Stimulated activated CD8-positive, alpha-beta memory T cell treated with anti-CD3 and anti-CD28 coated beads, Interleukin-15, amount 100 ng/mL, for 4 hours (primary cell): ENCODE results near the gene KLK7.
"Not testable (repeated sequence)": the region's sequence is repeated elsewhere in the genome, so short reads cannot be mapped to it uniquely, and the experiment has no call there.

Experiments
- DNase-seq, 2 donors: peaks; one replicate each; pipeline ENCODE4 v3.0.0-alpha.2; 2020; ENCODE audit warnings: low read depth in 2 of 2

The KLK7 gene

DNA sequence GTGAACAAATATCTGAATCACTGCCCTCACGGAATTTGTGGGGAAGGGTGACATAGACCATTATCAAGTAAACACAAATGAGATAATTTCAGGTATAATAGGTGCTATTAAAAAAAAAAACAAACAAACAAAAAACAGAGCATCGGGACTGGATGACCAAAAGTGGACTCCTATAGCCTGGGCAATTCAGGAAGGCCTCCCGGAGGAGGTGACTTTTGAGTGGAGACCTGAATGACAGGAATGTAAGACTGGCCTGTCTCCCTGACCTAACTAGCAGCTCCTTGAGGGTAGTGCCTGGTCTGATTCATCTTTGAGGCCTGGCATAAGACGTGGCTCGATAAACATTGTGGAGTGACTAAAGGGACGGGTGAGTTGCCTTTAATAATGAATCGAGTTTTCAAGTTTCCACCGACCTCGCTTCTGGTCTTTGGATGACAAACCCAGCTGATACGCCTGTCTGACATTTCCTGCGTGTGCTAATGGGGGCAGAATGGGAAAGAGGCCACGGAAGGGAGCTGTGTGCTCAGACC is 29.0 kb upstream of the KLK7 start:
- no peak for DNase-seq

DNA sequence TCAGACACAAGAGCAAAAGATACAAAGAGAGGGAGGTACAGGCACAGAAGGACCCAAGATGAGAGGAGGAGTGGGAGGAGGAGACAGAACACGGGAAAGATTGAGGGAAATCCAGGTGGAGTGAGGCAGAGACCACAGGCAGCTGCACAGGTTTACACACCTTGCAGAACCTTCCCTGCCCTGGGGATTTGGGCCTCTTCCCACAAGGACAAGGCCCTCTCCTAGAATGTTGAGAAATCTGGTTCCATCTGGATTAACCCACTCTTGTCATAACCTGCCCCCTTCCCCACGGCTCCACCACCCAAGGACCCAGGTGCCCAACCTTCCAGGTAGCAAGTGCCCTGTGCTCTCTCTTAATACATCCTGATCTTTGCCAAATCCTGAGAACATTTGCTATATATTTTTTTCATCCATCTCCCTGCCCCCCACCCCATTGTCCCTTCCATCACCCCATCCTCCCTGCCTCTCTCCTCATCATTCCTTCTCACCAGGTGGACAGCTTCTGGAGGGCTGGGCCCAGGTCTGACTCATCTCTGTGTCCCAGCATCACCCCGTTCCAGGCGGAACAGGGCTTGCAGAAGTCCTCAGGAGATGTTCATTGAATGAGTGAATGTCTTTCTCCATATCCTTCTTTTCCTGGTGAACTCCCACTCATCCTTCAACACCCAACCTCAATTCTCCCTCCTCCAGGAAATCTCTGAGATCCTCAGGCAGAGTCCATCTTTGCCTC is 26.5 kb upstream of the KLK7 start:
- no peak for DNase-seq

DNA sequence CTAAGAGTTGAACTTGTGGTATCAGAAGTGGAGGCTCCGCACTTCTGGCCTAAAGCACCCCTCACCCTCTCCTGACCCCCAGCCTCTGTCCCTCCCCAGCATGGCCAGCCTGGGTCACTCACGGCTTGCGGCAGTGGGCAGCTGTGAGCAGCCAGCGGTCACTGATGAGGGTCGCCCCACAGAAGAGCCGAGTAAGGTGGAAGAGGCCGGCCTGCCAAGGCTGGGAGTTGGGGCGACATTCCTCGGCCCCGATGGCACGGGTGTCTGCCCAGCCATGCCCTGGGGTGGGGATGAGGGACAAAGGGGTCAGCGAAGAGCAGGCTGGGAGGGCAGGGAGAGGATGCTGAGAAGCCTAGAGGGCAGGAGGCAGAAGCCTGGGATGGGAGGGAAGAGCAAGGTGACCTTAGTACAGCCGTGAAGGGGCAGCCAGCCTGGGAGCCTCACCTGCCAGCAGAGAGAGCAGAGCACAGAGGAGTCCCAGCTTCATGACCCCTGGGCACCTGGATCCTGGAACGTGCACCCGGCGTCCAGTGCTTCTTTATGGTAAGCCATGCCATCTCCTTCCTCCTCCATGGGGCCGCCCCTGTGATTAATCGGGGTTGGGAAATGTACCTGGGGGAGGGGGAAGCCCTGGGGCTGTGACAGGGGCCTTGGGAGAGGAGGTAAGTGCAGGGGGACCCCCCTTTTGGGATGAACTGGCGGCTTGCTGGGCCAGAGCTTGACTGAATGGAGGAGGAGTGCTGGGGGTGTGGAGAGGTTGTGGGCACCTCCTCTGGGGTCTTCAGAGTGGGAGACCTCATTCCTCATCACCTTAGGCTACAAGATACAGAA is 25.6 kb upstream of the KLK7 start:
- DNase-seq: no peak

- DNase-seq: no peak
These were observed 23.8 kb upstream of the KLK7 start for GRCh38 chr19:51007488-51007887.

- DNase-seq: no peak
These were observed 22.7 kb upstream of the KLK7 start for GRCh38 chr19:51006406-51006805.

DNA sequence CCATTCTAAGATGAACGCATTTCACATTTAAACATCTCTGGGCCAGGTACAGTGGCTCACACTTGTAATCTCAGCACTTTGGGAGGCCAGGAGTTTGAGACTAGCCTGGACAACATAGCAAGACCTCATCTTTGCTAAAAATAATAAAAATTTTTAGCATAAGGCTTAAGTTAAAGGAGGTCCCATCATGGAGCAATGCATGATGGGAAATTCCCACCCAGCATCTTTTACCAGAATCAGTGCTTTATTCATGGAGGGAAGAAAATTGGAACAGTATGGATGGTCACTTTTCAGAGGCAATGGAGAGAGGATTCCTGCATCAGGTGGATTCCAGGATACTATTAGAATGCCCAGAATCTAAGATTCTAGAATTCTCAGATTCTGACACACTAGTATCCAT is 21.5 kb upstream of the KLK7 start:
- no peak for DNase-seq

DNA sequence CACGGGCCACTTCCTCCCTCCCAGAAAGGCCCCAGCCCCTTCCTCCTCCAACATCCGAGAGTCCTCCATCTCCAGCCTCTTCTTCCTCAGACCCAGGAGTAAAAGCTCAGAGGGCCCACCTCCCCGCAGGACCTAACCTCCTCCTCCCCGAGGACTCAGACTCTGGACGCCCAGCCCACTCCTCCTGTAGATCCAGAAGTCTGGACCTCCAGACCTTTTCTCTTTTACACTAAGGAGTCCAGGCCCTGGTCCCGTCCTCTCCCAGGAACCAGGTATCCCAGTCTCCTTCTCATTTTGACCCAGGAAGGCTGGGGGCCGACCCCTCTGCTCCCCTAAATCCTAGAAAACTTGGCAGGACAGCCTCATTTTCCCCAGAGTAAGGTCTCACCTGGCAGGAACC is 19.6 kb upstream of the KLK7 start:
- no peak for DNase-seq

DNA sequence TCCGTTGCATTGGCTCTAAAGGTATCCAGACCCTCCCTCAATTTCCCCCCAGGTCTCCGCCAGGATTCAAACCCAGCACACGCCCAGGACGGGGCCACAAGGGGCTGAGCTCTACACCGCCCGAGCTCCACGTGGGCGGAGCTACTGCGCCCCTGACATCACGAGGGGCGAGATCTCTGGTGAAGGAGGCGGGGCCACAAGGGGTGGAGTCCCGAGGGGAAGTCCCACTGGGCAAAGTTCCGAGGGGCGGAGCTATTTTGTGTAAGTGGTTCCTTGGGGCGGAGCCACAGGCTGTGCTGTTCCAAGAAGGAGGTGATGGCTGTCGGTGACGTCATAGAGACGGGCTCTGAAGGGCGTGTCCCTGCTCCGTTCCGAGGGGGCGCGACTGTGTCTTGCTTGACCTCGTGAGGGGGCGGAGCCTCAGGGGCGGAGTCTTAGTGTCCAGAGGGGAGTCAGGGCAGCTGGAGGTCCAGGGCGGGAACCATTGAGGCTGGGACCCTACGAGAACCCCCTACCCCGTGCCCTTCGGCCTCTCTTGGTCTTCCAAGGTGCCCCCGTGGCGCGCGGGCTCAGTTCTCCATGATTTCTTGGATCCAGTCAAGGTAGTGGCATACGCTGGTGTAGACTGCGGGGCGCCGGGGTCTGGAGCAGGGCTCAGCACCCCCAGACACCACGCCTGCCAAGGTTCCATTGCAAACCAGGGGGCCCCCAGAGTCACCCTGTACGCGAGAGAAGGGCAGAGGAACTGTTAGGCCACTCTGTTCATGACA is 19.0 kb upstream of the KLK7 start:
- no peak for DNase-seq

GRCh38 chr19:51002089-51002532 is 18.4 kb upstream of the KLK7 start:
- no peak for DNase-seq

DNA sequence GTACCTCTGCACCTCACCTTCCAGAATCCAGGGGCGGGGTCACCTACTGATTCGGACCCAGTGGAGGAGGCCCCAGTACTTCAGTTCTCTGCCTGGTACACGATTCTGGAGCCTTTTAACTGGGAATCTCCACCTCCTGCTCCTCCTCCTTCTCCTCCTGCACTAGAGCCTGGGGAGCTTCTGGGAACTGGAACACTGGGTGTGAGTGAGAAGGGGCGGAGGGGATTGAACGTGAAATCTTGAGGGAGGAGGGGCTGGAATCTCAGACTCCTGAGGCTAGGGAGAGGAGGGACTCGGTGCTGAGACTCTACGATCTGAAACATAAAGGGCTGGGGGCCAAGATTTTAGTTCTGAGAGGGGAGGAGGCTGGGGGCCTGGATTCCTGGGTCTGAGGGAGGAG is 17.8 kb upstream of the KLK7 start, which contains the start of gene KLK8:
KLK8 (minus strand) TSS at position 90 of the 400 bp plus-strand sequence. CDS start 437 bp downstream, outside the sequence.
- no peak for DNase-seq

GRCh38 chr19:51000981-51001380 is 17.3 kb upstream of the KLK7 start:
- no peak for DNase-seq

GRCh38 chr19:51000426-51000825 is 16.7 kb upstream of the KLK7 start:
- no peak for DNase-seq

DNA sequence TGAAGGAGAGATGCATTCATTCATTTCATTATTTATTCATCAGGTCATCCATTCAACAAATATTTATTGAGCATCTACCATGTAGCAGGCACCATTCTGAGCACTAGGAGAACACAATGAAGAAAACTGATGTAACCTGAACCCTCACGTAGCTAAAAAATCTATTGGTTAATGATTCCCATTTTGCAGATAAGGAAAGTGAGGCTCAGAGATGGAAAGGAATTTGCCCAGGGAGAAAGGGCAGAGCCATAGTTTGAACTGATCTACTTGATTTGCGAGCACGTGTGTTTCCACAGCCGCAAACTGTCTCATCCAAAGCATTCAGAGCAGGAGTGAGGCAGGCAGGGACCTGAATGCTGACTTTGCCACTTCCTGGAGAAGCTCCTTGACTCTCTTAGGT is 15.0 kb upstream of the KLK7 start:
- no peak for DNase-seq

- DNase-seq: no peak
These were observed 14.3 kb upstream of the KLK7 start for GRCh38 chr19:50998061-50998460.

DNA sequence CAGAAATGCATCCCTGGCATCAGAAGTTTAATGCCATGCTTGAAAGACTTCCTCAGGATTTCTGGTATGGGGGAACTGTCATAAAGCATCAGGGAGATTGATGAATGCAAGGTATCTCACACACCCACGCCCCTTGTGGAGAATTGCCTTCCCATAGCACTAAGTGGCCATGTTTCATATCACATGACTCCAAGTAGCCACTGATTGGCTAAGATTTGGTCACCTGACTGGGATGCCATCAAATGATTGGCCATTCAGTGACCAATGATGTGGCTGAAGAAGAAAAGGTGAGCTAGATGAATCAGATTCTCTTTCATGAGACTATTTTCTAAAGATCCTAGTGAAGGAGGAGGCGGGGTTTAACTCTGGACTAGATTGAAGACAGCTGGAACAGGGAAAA is 10.4 kb upstream of the KLK7 start:
- no peak for DNase-seq

DNA sequence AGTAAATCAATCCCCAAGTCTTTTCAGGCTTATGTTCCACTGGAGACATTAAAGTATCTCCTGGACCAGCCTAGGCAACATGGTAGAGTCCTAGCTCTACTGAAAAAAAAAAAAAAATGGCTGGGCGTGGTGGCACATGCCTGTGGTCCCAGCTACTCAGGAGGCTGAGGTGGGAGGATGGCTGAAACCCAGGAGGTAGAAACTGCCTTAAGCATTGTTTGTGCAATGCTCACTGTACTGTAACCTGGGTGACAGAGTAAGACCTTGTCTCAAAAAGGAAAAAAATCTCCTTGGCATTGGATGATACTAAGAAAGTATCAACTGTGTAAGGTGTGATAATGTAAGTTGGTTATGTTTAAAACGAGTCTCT is 8.9 kb upstream of the KLK7 start:
- no peak for DNase-seq

GRCh38 chr19:50984416-50984815 is 699 bp upstream of the KLK7 start:
- not testable (repeated sequence) for DNase-seq

GRCh38 chr19:50982186-50982585 is 1.5 kb downstream of the KLK7 start:
- DNase-seq: no peak

DNA sequence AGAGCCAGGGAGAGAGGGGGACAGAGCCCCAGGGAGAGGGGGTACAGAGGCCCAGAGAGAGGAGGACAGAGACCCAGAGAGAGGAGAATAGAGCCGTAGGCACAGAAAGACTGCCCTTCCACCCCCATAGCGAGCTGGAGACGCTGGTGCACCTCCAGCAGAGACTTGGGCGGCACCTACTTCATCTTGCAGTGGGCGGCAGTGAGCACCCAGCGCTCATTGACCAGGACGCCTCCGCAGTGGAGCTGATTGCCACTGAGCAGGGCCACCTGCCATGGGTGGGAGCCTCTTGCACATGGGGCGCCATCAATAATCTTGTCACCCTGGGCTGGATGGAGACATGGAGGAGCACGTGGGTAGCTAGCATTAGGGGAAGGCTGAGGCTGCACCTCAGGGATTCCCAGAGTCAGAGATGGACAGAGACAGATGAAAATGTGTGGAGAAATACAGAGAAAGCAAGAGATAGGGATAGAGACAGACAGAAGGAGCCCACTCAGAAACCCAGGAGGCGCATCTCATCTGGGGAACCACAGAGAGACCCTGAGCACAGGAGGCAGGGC is 2.0 kb downstream of the KLK7 start:
- DNase-seq: no peak

DNA sequence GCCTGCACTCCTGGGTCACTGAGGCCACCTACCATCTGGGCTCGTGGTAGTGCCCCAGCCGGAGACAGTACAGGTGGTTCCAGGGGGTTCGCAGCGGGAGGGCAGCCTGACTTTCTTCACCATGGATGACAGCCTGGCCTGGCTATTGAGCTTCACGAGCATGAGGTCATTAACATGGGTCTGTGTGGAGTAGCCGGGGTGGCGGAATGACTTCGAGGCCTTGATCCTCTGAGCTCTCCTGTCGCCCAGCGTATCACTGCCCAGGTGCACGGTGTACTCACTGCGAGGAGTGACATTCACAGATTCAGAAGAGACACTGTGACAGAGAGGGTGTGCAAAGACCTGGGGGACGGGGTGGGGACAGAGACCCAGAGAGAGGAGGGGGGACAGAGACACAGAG is 3.5 kb downstream of the KLK7 start:
- no peak for DNase-seq

DNA sequence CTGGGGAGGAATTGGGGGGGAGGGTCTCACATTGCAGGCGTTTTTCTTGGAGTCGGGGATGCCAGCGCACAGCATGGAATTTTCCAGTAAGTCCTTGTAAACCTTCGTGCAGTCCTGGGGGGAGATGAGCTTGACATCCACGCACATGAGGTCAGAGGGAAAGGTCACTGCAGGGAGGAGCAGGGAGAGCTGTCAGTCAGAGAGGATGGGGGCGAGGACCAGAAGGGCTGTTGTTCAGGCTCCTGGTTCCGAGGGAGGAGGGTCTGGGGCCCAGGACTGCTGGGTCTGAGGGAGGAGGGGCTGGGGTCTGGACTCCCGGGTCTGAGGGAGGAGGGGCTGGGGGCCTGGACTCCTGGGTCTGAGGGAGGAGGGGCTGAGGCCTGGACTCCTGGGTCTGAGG is 4.0 kb downstream of the KLK7 start:
- DNase-seq: no peak
